HG02852 (cell line): ENCODE measurements around the gene RNF39.
"Not testable (repeated sequence)": the region's sequence is repeated elsewhere in the genome, so short reads cannot be mapped to it uniquely, and the experiment has no call there.

Experiments
- ATAC-seq: cut with Tn5 transposase; IDR thresholded peaks from one replicate; pipeline ENCODE4 v1.9.1; 2021; ENCODE audit warnings: mild to moderate bottlenecking, moderate library complexity; ENCODE audit not compliant: unreplicated experiment

The RNF39 gene

GRCh38 chr6:30075094-30075789, at the start of gene RNF39:
Gene RNF39, minus strand, starts transcription at chr6:30075769. Its CDS starts 184 bp downstream, at chr6:30075585.
- no peak for ATAC-seq

DNA sequence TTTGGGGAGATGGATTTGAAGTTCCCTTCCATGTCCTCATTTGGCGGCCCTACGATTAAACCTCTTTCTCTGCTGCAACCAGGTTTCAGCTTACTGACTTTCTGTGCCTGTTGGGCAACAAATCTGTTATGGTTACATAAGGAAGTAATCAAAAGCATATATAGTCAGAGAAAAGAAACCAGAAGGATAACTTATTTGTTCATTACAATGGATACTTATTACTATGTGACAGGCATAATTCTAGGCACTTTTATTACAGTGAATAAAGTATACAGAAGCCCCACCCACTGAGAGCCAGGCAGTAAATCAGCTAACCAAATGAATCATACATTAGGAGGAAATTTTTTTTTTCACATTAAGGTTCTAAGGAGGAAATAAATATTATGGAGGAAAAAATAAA, 46.9 kb upstream of the RNF39 start:
- no peak for ATAC-seq

DNA sequence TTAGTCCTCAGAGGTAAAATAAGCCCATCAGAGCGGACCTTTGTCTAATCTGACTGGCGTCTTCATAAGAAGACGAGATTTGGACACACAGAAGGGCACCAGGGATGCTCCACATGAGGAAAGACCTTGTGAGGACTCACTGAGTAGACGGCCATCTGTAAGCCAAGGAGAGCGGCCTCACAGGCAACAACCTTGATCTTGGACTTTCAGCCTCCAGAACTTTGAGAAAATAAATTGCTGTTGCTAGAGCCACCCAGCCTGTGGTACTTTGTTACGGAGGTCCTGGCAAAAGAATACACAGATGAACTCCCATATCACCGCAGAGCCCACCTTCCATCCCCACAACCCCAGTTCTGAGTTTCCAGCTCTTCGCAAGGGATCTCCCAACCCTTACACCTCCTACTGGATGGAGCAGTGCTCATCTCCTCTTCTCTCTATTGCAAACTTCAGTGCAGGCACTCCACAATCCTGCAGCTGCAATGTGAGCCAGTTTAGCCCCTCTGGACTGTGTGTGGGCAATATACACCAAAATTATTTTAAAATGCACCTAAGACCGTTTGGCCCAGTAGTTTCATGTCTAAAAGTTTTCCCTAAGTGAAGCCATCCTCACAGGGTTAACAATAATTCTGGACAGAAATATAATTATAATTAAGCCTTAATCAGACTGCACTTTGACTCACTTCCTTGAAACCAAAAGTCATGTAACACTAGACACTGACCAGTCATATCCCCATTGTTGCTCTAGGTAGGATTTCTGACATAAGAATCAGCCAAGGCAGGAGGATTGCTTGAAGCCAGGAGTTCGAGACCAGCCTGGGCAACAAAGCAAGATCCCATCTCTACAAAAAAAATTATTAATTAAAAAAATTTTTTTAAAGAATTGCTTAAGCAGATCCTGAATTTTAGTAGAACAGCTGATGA, 46.1 kb upstream of the RNF39 start:
- ATAC-seq: no peak

DNA sequence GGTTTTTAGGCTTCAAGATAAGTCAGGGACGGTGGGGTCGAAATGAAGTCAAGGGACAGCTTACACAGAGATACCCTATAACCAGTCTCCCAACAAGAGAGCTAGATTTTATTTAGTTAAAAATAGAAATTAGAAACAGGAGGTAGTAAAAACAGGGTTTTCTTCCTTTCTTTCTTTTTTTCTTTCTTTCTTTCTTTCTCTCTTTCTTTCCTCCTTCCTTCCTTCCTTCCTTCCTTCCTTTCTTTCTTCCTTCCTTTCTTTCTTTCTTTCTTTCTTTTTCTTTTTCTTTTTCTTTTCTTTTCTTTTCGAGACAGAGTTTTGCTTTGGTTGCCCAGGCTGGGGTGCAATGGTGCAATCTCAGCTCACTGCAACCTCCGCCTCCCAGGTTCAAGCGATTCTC, 43.1 kb upstream of the RNF39 start:
- not testable (repeated sequence) for ATAC-seq

DNA sequence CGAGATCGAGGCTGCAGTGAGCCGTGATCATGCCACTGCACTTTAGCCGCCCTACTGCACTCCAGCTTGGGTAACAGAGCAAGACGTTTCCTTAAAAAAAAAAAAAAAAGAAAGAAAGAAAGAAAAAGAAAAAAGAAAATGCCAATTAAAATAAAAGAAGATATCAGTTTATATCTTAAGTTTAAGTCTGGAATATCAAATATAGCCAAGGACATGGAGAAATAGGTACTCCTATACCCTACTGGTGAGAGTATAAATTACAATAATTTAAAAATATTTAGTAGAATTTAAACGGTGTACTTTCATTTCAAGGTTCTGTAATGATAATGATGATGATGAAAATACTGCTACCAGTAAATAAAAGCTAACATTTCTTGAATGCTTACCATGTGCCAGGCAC, 41.2 kb upstream of the RNF39 start:
- no peak for ATAC-seq

DNA sequence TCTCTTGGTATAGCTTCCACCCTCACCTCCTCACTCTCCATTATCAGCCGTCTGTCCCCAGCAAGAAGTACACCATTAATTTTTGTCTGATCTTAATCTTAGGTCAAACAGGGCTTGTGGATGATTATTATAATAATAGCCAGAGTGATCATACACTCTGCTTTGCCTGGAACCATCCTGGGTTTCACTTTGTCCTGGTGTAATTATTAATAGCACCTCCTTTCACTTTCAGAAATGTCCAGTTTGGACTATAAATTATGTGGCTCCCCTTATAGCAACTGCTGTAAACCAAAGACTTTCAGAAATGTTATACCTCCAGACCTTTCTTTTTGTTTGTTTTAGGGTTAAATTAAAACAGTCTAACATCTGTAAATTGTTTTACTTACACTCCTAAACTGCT, 38.3 kb upstream of the RNF39 start:
- ATAC-seq: no peak

- no peak for ATAC-seq
Measured at GRCh38 chr6:30113003-30113759, 37.6 kb upstream of the RNF39 start, which contains the start of gene TRIM31. Gene TRIM31, minus strand, starts transcription at chr6:30113090. Its CDS starts 285 bp downstream, at chr6:30112805.

DNA sequence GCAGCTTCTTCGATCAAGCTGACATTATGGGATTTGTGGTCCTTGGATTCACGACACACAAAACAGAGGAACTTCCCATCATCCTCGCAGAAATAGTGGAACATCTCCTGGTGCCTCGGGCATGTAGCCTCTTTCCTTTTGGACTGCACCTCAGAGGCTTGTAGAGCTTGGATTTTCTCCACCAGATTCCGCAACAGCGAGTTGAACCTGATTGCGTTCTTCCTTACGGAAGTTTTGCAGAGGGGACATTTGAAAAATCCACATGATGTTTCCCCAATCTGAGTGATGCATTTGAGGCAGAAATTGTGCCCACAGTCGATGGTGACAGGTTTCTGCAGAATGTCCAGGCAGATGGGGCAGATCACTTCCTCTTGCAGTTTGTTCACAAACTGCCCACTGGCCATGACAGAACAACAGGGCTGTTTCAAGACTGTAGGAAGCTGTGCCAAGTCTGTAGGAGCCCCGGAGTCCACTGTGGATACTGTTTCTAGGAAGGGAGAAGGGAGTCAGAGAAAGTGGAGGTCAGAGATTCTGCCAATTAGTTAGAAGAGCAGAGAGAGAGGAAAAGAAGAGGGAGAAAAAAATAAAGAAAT, 36.9 kb upstream of the RNF39 start:
- no peak for ATAC-seq

DNA sequence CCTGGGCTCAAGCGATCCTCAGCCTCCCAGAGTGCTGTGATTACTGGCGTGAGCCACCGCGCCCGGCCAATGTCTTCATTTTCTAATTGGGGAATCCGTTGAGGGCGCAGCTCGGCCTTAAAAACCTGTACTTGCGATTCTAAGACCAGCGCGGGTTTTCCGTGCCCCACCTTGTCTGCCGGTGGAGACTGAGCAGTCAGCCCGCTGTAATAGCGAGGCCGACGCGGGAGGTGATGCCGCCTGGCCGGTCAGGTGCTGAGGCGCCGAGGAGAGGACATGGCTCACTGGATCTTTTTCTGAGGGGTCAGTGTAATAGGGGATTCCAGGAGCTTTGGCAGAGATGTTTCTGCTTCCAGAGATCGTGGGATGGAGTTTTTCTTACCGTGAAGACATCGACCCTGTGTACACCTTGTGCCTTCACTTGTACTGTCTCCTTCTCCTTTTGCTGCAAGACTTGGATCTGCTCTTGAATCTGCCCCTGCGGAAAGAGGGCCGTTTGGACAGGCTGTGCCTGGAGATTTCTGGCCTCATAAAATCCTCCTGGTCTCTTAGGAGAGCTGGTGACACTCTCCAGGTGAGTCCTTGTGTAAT, 35.8 kb upstream of the RNF39 start:
- ATAC-seq: no peak

- no peak for ATAC-seq
Measured at GRCh38 chr6:30104661-30105060, 29.1 kb upstream of the RNF39 start.

DNA sequence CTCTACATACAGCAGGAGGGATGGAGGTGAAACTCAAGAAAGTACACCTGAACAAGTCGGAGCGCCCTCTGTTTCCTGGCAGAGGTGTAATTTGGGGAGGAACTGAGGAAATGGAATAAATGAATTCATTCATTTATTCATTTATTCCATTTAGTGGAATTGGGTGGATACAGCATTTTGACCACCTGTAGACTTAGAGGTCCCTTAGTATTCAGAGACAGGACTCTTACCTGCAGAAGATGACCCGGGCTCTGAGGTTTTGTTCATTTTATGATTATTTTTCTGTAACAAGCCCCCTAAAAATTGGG, 28.3 kb upstream of the RNF39 start:
- no peak for ATAC-seq

GRCh38 chr6:30102970-30103871, 27.7 kb upstream of the RNF39 start:
- peak; percentile 70 for ATAC-seq

- ATAC-seq: no peak
Measured at GRCh38 chr6:30102414-30102969, 26.9 kb upstream of the RNF39 start.

DNA sequence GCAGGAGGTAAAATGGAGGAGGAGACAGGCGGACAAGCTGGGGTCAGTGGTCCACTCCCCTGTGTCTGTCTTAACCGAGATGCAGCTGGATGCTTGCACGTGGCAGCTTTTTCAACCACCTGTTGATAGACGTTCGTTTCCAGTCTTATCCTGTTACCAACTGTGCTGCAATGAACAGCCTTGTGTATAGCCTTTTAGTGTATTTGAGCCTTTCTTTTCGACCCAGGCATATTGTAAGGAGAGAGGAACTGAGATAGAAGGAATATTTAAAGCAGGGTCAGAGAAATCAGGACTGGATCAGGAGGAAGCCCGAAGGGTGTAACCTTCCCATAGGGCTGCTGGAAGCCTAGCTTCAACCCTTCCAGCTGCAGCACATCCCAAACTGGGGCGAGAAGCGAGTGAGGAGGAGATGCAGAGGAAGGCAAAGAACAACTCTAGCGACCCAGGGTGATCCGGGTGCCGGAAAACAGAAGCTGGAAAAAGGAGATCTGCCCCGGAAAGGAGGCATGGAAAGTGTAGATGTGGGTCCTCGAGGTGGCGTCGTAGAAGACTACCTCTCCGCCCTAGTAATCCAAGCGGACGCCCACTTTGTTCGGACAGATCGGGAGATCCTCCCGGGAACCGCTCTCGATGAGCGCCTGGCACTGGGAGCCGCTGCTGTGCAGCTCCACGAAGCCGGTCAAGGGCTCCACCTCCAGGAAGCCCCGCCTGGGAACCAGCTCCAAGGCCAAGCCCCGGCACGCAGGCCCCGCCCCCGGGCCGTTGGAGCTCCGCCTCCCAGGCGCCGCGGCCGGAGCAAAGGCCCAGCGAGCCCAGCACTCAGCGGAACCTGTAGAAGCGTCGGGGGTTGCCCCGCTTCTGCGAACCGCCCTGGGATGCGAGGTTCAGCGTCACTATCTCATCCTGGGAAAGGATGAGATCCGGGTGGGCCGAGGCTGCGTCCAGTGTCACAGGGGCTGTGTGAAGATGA, 26.2 kb upstream of the RNF39 start:
- ATAC-seq: no peak

DNA sequence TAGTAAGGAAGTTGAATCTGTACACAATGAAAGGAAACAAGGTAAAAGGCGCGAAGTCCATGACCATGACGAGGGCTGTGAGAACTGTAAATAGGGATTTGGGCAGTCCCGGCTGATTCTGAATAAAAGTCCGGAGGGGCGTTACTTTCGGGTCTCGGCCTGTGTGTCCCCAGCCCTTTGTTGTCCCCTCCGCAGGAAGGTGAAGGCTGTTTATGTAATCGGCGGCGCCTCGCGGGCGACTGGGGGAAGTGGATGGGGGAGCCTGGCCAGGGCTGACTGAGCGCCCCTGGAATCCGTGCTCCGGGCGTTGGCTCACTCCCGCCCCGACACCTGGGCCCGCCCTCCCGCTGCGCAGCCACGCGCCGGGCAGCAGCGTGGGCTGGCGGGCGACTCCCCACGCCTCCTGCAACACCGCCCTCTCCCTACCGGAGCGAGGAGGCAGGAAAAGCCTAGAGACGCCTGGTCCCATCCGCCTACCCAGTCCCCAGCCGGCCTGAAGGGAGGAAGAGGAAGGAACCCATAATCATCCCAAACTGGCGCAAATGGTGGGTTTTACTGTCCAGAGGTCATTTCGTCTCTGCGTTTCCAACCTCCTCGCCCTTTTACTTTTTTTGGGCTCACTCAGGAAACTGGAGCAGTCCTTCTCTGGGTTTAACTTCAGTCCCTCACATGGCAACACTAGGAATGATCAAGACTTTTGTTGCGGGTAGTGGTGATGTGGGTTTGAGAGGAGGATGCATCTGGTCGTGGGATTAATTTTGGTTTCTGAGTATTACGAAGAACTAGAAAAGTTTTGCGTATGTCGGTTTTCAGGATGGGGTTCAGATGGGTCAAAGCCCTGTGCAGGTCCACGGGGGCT, 25.2 kb upstream of the RNF39 start:
- ATAC-seq: no peak

GRCh38 chr6:30100154-30100553, 24.6 kb upstream of the RNF39 start:
- no peak for ATAC-seq
